Spleen (tissue), 7 donors: ENCODE data around the gene MYRF.

Source experiments
- POLR2A ChIP-seq, 3 donors: fragments of 450-650 bp; IDR thresholded peaks; one replicate each; pipeline ENCODE4 v1.5.1; 2017; ENCODE audit warnings: antibody characterized with exemption in 3 of 3, mild to moderate bottlenecking in 1 of 3
- POLR2AphosphoS5 ChIP-seq, 3 donors: sonication (generic); formaldehyde crosslinking; IDR thresholded peaks; one replicate each; pipeline ENCODE4 v1.5.1; 2017; ENCODE audit warnings: antibody characterized with exemption in 3 of 3
- TF ChIP-seq, protein P1 (sequence below), 11 experiments: fragments of 200-600 bp in 7 of 11; fragments of 450-650 bp in 4 of 11; sonication (generic) in 4 of 11; IDR thresholded peaks in 8 of 11; conservative IDR thresholded peaks in 3 of 11; 1 replicate in 7 of 11; 2 replicates in 4 of 11; pipeline versions ENCODE4 v1.4.0 to v1.8.0; 2016 to 2021; ENCODE audit warnings: antibody characterized with exemption in 11 of 11, inconsistent platforms in 4 of 11, mild to moderate bottlenecking in 1 of 11
- donor health status: DM: no; HTN: no; CAD: no; lungs with moderate emphysema.
- donor health status: DM: no; HTN: no; CAD: no.
- donor health status: DM: no; HTN: no; CAD: no.

DNA sequence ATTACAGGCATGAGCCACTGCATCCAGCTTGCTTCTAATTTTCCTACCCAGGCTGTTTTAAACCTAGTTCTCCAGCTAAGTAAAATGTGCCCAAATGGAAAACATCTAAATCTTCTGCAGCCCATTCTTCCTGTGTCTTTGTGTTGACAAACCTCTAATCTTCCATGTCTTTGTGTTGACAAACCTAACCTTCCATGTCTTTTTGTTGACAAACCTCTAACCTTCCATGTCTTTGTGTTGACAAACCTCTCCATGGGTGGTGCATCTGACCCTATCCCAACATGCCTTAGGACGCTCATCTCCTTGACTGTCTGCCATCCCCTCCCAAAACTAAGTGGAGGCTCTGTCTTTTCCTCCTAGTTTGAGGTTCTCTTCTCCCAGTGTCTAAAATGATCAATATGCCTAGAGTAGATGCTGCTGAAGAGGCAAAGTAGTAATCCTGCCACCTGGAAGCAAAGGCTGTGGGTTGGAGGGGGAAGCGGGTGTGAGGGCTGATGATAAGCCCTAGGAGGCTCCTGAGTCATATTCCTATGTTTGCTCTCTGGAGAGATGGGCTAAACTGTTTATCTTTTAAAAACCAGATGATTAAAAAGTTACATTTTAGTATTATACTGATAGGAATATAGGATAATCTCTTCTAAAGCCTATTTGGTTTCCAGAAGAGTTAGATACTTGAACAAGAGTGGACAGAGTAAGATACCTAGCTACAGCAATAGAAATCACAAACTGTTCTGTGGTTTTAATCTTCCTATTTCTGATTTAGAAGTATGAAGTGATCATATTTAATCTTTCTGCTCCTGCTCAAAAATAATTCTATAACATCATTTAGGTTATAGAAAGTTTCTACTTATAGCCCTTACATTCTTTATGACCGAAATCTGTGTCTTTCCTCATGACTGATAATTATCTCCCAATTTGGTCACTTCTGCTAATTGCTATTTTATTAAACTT, 48.2 kb downstream of the MYRF start:
- TF ChIP-seq, protein P1, sequence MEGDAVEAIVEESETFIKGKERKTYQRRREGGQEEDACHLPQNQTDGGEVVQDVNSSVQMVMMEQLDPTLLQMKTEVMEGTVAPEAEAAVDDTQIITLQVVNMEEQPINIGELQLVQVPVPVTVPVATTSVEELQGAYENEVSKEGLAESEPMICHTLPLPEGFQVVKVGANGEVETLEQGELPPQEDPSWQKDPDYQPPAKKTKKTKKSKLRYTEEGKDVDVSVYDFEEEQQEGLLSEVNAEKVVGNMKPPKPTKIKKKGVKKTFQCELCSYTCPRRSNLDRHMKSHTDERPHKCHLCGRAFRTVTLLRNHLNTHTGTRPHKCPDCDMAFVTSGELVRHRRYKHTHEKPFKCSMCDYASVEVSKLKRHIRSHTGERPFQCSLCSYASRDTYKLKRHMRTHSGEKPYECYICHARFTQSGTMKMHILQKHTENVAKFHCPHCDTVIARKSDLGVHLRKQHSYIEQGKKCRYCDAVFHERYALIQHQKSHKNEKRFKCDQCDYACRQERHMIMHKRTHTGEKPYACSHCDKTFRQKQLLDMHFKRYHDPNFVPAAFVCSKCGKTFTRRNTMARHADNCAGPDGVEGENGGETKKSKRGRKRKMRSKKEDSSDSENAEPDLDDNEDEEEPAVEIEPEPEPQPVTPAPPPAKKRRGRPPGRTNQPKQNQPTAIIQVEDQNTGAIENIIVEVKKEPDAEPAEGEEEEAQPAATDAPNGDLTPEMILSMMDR (IDR thresholded peaks at IDR 0.05 in 8 of 11, conservative IDR thresholded peaks at IDR 0.05 in 3 of 11): no peak
- TF ChIP-seq POLR2AphosphoS5 (IDR thresholded peaks at IDR 0.05) (no peak), POLR2A (IDR thresholded peaks at IDR 0.05) (no peak)
